K562 (cell line): ENCODE measurements around the gene MGAT5. TPM values are rescaled to one million over a fixed set of nuclear protein-coding genes. Genes with fewer than 3 reads are reported as not detected.

Source experiments
- ATAC-seq: fragments of 200-7000 bp; cut with Tn5 transposase; 3 replicates; pipeline ENCODE4 v1.9.1; 2020; ENCODE audit warnings: moderate library complexity
- BruUV-seq: library from RNA; stranded (reverse); fragments of 400-500 nt; replicated peaks from 2 replicates; lab custom pipeline; 2021; lab: Mats Ljungman, UMichigan
- CTCF ChIA-PET: fragments of 300-600 bp; formaldehyde crosslinking; extraction: SDS; loops from one replicate; lab custom pipeline; 2021; ENCODE audit warnings: low intra/inter-chr PET ratio; lab: Yijun Ruan, JAX
- POLR2A ChIA-PET: fragments of 300-600, 350-650 bp; sonication (Branson Sonifier 250); formaldehyde crosslinking; extraction: SDS; loops from one replicate; lab custom pipeline; 2021; ENCODE audit warnings: antibody characterized with exemption, inconsistent platforms; lab: Yijun Ruan, JAX
- DNase-seq, 4 experiments: peaks; one replicate each; pipeline versions ENCODE4 v3.0.0 to v3.0.0-alpha.2; 2011 to 2018; ENCODE audit warnings: low spot score in 3 of 4, mixed read lengths in 3 of 4; ENCODE audit errors: extremely low read depth in 1 of 4
- FAIRE-seq: peaks from 2 replicates; lab custom pipeline; 2011; peaks lifted over from hg19 to GRCh38; lab: Jason Lieb, UNC
- H2AFZ ChIP-seq: 2 replicates; pipeline ENCODE4 v1.6.0; 2011; ENCODE audit warnings: low read depth, low read length, control low read depth, inconsistent platforms
- H3K27ac ChIP-seq: fragments of 200-600 bp; 3 replicates; pipeline ENCODE4 v1.8.0; 2011; ENCODE audit warnings: low read depth, mild to moderate bottlenecking, control low read depth, inconsistent platforms, low read length, moderate library complexity, mixed read lengths; ENCODE audit errors: extremely low read depth
- H3K27me3 ChIP-seq, 2 experiments: fragments of 300-600 bp in 1 of 2; 2 replicates in 1 of 2; 3 replicates in 1 of 2; pipeline versions ENCODE4 v1.6.0 to v1.8.0; 2011; ENCODE audit warnings: inconsistent platforms in 2 of 2, low read length in 2 of 2, mild to moderate bottlenecking in 1 of 2, mixed read lengths in 1 of 2, moderate library complexity in 1 of 2; ENCODE audit not compliant: control insufficient read depth in 2 of 2, insufficient read depth in 2 of 2
- H3K36me3 ChIP-seq: fragments of 300-600 bp; 3 replicates; pipeline ENCODE4 v1.8.0; 2011; ENCODE audit warnings: mild to moderate bottlenecking, low read length, inconsistent platforms; ENCODE audit not compliant: control insufficient read depth, insufficient read depth
- H3K4me1 ChIP-seq, 2 experiments: fragments of 200-600 bp in 1 of 2; replicated peaks in 1 of 2; 2 replicates in 1 of 2; 3 replicates in 1 of 2; pipeline versions ENCODE4 v1.5.1 to v1.8.0; 2011; ENCODE audit warnings: inconsistent platforms in 2 of 2, low read length in 2 of 2, mild to moderate bottlenecking in 1 of 2, mixed read lengths in 1 of 2, moderate library complexity in 1 of 2; ENCODE audit not compliant: control insufficient read depth in 2 of 2, insufficient read depth in 2 of 2
- H3K4me2 ChIP-seq: 2 replicates; pipeline ENCODE4 v1.6.1; 2011; ENCODE audit warnings: low read length, control low read depth, inconsistent platforms, mixed read lengths; ENCODE audit not compliant: insufficient read depth
- H3K4me3 ChIP-seq: fragments of 200-600 bp; sonication (generic), shearing (Covaris generic); 2 replicates; pipeline ENCODE4 v1.5.1; 2016; ENCODE audit warnings: control low read depth, inconsistent platforms
- H3K79me2 ChIP-seq: fragments of 200-600 bp; 3 replicates; pipeline ENCODE4 v1.8.0; 2011; ENCODE audit warnings: low read length, inconsistent platforms; ENCODE audit not compliant: control insufficient read depth, insufficient read depth
- H3K9ac ChIP-seq, 2 experiments: 2 replicates each; pipeline versions ENCODE4 v1.6.0 to v1.6.1; 2011; ENCODE audit warnings: low read depth in 2 of 2, low read length in 2 of 2, control low read depth in 1 of 2, inconsistent platforms in 1 of 2, mild to moderate bottlenecking in 1 of 2, mixed read lengths in 1 of 2; ENCODE audit not compliant: insufficient read depth in 1 of 2
- H3K9me1 ChIP-seq: one replicate; pipeline ENCODE4 v1.6.0; 2011; ENCODE audit warnings: inconsistent platforms, mild to moderate bottlenecking, low read length, moderate library complexity; ENCODE audit not compliant: control insufficient read depth, insufficient read depth
- H3K9me3 ChIP-seq: replicated peaks from 2 replicates; pipeline ENCODE4 v1.5.1; 2011; ENCODE audit warnings: low read depth, low read length, inconsistent platforms; ENCODE audit not compliant: control insufficient read depth, insufficient read depth
- H4K20me1 ChIP-seq: replicated peaks from 2 replicates; pipeline ENCODE4 v1.6.1; 2011; ENCODE audit warnings: low read length, inconsistent platforms, mixed read lengths; ENCODE audit not compliant: control insufficient read depth, insufficient read depth
- ATF1 ChIP-seq, 2 experiments: fragments of 450-650 bp in 1 of 2; IDR thresholded peaks; 2 replicates each; pipeline ENCODE4 v1.6.1; 2016; ENCODE audit warnings: missing compliant biosample characterization in 1 of 2, missing genetic modification characterization in 1 of 2
- HNRNPH1 ChIP-seq: fragments of 200-400 bp; formaldehyde crosslinking; optimal IDR thresholded peaks from 2 replicates; pipeline ENCODE3; 2017; ENCODE audit warnings: low read depth, mild to moderate bottlenecking, low read length, moderate library complexity
- MCM3 ChIP-seq: fragments of 450-650 bp; IDR thresholded peaks from 2 replicates; pipeline ENCODE4 v1.6.1; 2016
- MEF2A ChIP-seq: IDR thresholded peaks from 2 replicates; pipeline ENCODE4 v1.6.1; 2011; ENCODE audit warnings: low read depth, mild to moderate bottlenecking, low read length, moderate library complexity; ENCODE audit not compliant: control insufficient read depth
- RBM39 ChIP-seq: fragments of 200-400 bp; formaldehyde crosslinking; optimal IDR thresholded peaks from 2 replicates; pipeline ENCODE3; 2018; ENCODE audit warnings: low read depth, low read length
- SREBF2 ChIP-seq: sonication (generic); formaldehyde crosslinking; IDR thresholded peaks from 2 replicates; pipeline ENCODE4 v1.4.0; 2020; ENCODE audit warnings: mild to moderate bottlenecking, missing genetic modification reagents
- TBP ChIP-seq: optimal IDR thresholded peaks from 2 replicates; pipeline ENCODE3; 2011; ENCODE audit warnings: low read depth, low read length, improper control_type of control experiment
- ZNF75A ChIP-seq: fragments of 450-650 bp; formaldehyde crosslinking; IDR thresholded peaks from 2 replicates; pipeline ENCODE4 v1.4.0; 2020; ENCODE audit warnings: mild to moderate bottlenecking
- WGBS: fragments of 100-300 bp; shearing (Covaris generic); methylation state at CpG from one replicate; pipeline ENCODE4 v1.1.6; 2016; ENCODE audit warnings: low coverage, mixed read lengths; ENCODE audit not compliant: insufficient coverage; ENCODE audit errors: missing lambda C conversion rate; 5-methylcytosine and 5-hydroxymethylcytosine counted together
- in situ Hi-C: fragments of 300-500 bp; cut with MboI; formaldehyde crosslinking; loops from 4 replicates; pipeline ENCODE4 v1.15.0; 2018; ENCODE audit warnings: inconsistent platforms, mixed read lengths
- intact Hi-C: fragments of 100-400 bp; cut with micrococcal nuclease; formaldehyde crosslinking; loops from 2 replicates; pipeline ENCODE4 v1.14.2; 2022
- polyA plus RNA-seq, 8 experiments: library from polyadenylated mRNA; depleted of rRNA in 4 of 8; stranded (reverse) in 5 of 8; unstranded in 3 of 8; fragments of >200 nt; fragmentation: Nextera tagmentation in 2 of 8; fragmentation: Illumina TruSeq in 1 of 8; extraction: Ambion mirVana in 2 of 8; extraction: Trizol in 1 of 8; gene quantifications; 2 replicates each; pipeline versions ENCODE4 v1.2.1 to v1.2.3, GENCODE V29; 2011 to 2014; ENCODE audit warnings: inconsistent platforms in 1 of 8, missing spikeins in 1 of 8
- total RNA-seq, 7 experiments: library from RNA; depleted of rRNA in 6 of 7; stranded (reverse); fragments of >200 nt in 6 of 7; fragmentation: Illumina TruSeq in 2 of 7; extraction: Trizol in 2 of 7; gene quantifications; 2 replicates each; pipeline versions ENCODE4 v1.2.1 to v1.2.3, GENCODE V29; 2011 to 2021; ENCODE audit warnings: low replicate concordance in 1 of 7
- TF ChIP-seq, protein P1 (sequence below): fragments of 450-650 bp; IDR thresholded peaks from 2 replicates; pipeline ENCODE4 v1.6.1; 2018; ENCODE audit not compliant: partially characterized antibody

The MGAT5 gene
- total and polyA plus RNA-seq, 9 of the 15 experiments (the other 6 are each of a cell fraction or from before 2014, with no cell fraction given) = 1.6 to 18.6 (median 11.1) TPM

DNA sequence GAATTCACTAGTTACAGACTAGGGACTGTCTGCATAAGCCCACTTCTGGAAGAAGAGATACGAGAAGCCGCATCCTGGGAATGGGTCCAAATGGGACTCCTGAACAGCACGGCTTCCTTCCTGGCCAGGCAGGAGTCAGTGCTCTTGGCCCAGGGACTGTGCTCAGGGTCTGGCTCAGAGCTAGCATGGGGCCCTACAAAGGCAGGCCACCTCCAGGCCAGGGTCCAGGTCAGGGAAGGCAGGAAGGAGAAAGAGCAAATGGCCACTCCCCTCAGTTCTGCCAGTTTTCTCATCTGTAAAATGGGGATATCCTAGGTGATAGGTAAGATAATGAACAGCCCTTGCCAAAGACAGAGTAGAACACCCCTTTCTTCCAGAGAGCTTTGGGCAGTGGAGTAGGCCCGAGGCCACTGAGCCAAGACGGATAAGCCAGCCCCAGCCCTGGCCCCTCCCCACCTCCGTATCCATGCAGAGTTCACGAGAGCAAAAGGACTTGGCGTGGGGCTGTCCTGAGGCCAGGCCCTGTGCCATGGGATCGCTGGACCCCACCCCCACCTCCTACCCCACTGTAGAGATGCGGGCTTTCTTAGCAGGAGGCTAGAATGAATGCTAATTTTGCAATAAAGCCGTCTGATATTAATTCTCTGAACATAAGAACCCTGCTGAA is 190.1 kb downstream of the MGAT5 start:
- ChIA-PET POLR2A (no interaction called here), CTCF (no interaction called here)
- no peak for DNase-seq
- Histone ChIP-seq H3K36me3 (no peaks in the 10 kb centered on the region), H3K9ac (no peak overlapping the region), H2AFZ (no peak overlapping the region), H3K4me3 (no peak overlapping the region), H3K27me3 (no peaks in the 10 kb centered on the region), H3K4me2 (no peak overlapping the region), H3K27ac (no peak overlapping the region), H4K20me1 (no peaks in the 10 kb centered on the region; the same call in 1 of the 2 replicates)
- BruUV-seq = no TSS peak
- in situ Hi-C loops = no loop called here
- no peak for FAIRE-seq
- WGBS = 56% methylated on average over 8 of the region's 11 CpGs
- TF ChIP-seq HNRNPH1 = no peak
- TF ChIP-seq MCM3 = no peak
- no peak for TF ChIP-seq TBP
- TF ChIP-seq, protein P1, sequence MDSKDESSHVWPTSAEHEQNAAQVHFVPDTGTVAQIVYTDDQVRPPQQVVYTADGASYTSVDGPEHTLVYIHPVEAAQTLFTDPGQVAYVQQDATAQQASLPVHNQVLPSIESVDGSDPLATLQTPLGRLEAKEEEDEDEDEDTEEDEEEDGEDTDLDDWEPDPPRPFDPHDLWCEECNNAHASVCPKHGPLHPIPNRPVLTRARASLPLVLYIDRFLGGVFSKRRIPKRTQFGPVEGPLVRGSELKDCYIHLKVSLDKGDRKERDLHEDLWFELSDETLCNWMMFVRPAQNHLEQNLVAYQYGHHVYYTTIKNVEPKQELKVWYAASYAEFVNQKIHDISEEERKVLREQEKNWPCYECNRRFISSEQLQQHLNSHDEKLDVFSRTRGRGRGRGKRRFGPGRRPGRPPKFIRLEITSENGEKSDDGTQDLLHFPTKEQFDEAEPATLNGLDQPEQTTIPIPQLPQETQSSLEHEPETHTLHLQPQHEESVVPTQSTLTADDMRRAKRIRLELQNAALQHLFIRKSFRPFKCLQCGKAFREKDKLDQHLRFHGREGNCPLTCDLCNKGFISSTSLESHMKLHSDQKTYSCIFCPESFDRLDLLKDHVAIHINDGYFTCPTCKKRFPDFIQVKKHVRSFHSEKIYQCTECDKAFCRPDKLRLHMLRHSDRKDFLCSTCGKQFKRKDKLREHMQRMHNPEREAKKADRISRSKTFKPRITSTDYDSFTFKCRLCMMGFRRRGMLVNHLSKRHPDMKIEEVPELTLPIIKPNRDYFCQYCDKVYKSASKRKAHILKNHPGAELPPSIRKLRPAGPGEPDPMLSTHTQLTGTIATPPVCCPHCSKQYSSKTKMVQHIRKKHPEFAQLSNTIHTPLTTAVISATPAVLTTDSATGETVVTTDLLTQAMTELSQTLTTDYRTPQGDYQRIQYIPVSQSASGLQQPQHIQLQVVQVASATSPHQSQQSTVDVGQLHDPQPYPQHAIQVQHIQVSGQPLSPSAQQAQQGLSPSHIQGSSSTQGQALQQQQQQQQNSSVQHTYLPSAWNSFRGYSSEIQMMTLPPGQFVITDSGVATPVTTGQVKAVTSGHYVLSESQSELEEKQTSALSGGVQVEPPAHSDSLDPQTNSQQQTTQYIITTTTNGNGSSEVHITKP = no peak
- no peak for TF ChIP-seq SREBF2 (CRISPR knock-in tag)
- TF ChIP-seq RBM39 = no peak
- no peak for TF ChIP-seq ZNF75A (CRISPR knock-in tag)
- TF ChIP-seq MEF2A = no peak
- no peak for TF ChIP-seq ATF1 (CRISPR knock-in tag; IDR thresholded peaks at IDR 0.05)
- TF ChIP-seq ATF1 (tag; IDR thresholded peaks at IDR 0.05) = no peak
- TF ChIP-seq, all 486 proteins: peak for 0
- no peaks in the 10 kb centered on the region for H3K9me3 ChIP-seq
- H3K4me1 ChIP-seq = no peaks in the 10 kb centered on the region
- peaks cover 3% of the 10 kb centered on the region for H3K9me1 ChIP-seq
- intact Hi-C loops = no loop called here
- no peaks in the 10 kb centered on the region for H3K79me2 ChIP-seq
- no peak for ATAC-seq
